K562 (cell line): ENCODE data around the gene ZSCAN12. TPM values are rescaled to one million over a fixed set of nuclear protein-coding genes. Genes with fewer than 3 reads are reported as not detected.

Source experiments
- ATF3 ChIP-seq, 2 experiments: fragments of 450-650 bp in 1 of 2; sonication (generic) in 1 of 2; formaldehyde crosslinking in 1 of 2; IDR thresholded peaks in 1 of 2; conservative IDR thresholded peaks in 1 of 2; 2 replicates each; pipeline versions ENCODE4 v1.6.1 to v1.8.1; 2016 to 2023; ENCODE audit warnings: mild to moderate bottlenecking in 2 of 2, moderate library complexity in 2 of 2, inconsistent platforms in 1 of 2, missing genetic modification reagents in 1 of 2
- CBFB ChIP-seq: sonication (generic); formaldehyde crosslinking; IDR thresholded peaks from 2 replicates; pipeline ENCODE4 v1.4.0; 2020; ENCODE audit warnings: mild to moderate bottlenecking, missing genetic modification reagents
- CBX1 ChIP-seq: sonication (generic); IDR thresholded peaks from 2 replicates; pipeline ENCODE4 v1.6.1; 2016; ENCODE audit warnings: antibody characterized with exemption, low read depth, mild to moderate bottlenecking
- CCNT2 ChIP-seq: IDR thresholded peaks from 2 replicates; pipeline ENCODE4 v1.6.1; 2011; ENCODE audit warnings: borderline replicate concordance, low read depth, mild to moderate bottlenecking, moderate library complexity, mixed read lengths, low read length; ENCODE audit not compliant: insufficient read length; ENCODE audit errors: extremely low read depth
- CREB1 ChIP-seq, 2 experiments: sonication (generic) in 1 of 2; formaldehyde crosslinking in 1 of 2; IDR thresholded peaks; 2 replicates each; pipeline versions ENCODE4 v1.6.1 to v1.8.0; 2012 to 2022; ENCODE audit warnings: inconsistent platforms in 1 of 2, mild to moderate bottlenecking in 1 of 2, missing genetic modification reagents in 1 of 2, moderate library complexity in 1 of 2
- ELF4 ChIP-seq: fragments of 450-650 bp; formaldehyde crosslinking; IDR thresholded peaks from 2 replicates; pipeline ENCODE4 v1.4.0; 2022; ENCODE audit warnings: missing genetic modification characterization
- EP400 ChIP-seq: fragments of 450-650 bp; IDR thresholded peaks from 2 replicates; pipeline ENCODE4 v1.6.1; 2017; ENCODE audit warnings: antibody characterized with exemption, mild to moderate bottlenecking, moderate library complexity
- FOXK2 ChIP-seq, 2 experiments: fragments of 450-650 bp; IDR thresholded peaks in 1 of 2; conservative IDR thresholded peaks in 1 of 2; 2 replicates each; pipeline ENCODE4 v1.6.1; 2016; ENCODE audit warnings: low read depth in 2 of 2, mild to moderate bottlenecking in 1 of 2
- HES1 ChIP-seq: fragments of 450-650 bp; IDR thresholded peaks from 2 replicates; pipeline ENCODE4 v1.6.1; 2016; ENCODE audit warnings: low read depth, mild to moderate bottlenecking, moderate library complexity
- MTF1 ChIP-seq: fragments of 250-450 bp; sonication (Bioruptor Pico); IDR thresholded peaks from 2 replicates; pipeline ENCODE4 v1.9.0; 2021; ENCODE audit warnings: moderate library complexity, mild to moderate bottlenecking, inconsistent platforms, borderline replicate concordance
- NEUROD1 ChIP-seq: fragments of 150-350 bp; IDR thresholded peaks from 2 replicates; pipeline ENCODE4 v1.6.1; 2014; ENCODE audit warnings: borderline replicate concordance, low read length, low read depth; ENCODE audit not compliant: partially characterized antibody
- NRF1 ChIP-seq, 2 experiments: fragments of 450-650 bp; IDR thresholded peaks in 1 of 2; conservative IDR thresholded peaks in 1 of 2; 2 replicates each; pipeline ENCODE4 v1.6.1; 2014; ENCODE audit warnings: mild to moderate bottlenecking in 2 of 2
- POLR2A ChIP-seq: fragments of 450-650 bp; conservative IDR thresholded peaks from 2 replicates; pipeline ENCODE4 v1.6.1; 2016
- RBM22 ChIP-seq: fragments of 200-400 bp; formaldehyde crosslinking; IDR thresholded peaks from 2 replicates; pipeline ENCODE4 v1.6.1; 2018; ENCODE audit warnings: low read length, low read depth; ENCODE audit not compliant: poor library complexity, severe bottlenecking
- SIX5 ChIP-seq, 2 experiments: IDR thresholded peaks; 2 replicates each; pipeline ENCODE4 v1.6.1; 2011; ENCODE audit warnings: low read length in 2 of 2, borderline replicate concordance in 1 of 2, low read depth in 1 of 2, mild to moderate bottlenecking in 1 of 2, moderate library complexity in 1 of 2; ENCODE audit not compliant: insufficient read depth in 1 of 2
- TARDBP ChIP-seq: fragments of 450-650 bp; IDR thresholded peaks from 2 replicates; pipeline ENCODE4 v1.6.1; 2016
- TCFL5 ChIP-seq: fragments of 250-450 bp; sonication (Bioruptor Pico); conservative IDR thresholded peaks from 2 replicates; pipeline ENCODE4 v1.6.1; 2021; ENCODE audit warnings: mild to moderate bottlenecking, moderate library complexity, matching md5 sums
- TRIM24 ChIP-seq, 2 experiments: fragments of 450-650 bp; IDR thresholded peaks; 2 replicates each; pipeline ENCODE4 v1.6.1; 2016
- ZBTB17 ChIP-seq: fragments of 450-650 bp; formaldehyde crosslinking; IDR thresholded peaks from 2 replicates; pipeline ENCODE4 v1.4.0; 2020; ENCODE audit warnings: mild to moderate bottlenecking
- ZBTB49 ChIP-seq: sonication (generic); formaldehyde crosslinking; IDR thresholded peaks from 2 replicates; pipeline ENCODE4 v1.8.0; 2022; ENCODE audit warnings: missing genetic modification reagents, mild to moderate bottlenecking, borderline replicate concordance
- ZNF274 ChIP-seq: IDR thresholded peaks from 2 replicates; pipeline ENCODE4 v1.6.1; 2011; ENCODE audit warnings: low read depth, mild to moderate bottlenecking, low read length, moderate library complexity, borderline replicate concordance
- ZNF277 ChIP-seq: fragments of 250-450 bp; sonication (Bioruptor Pico); IDR thresholded peaks from 2 replicates; pipeline ENCODE4 v1.8.0; 2022; ENCODE audit warnings: inconsistent platforms, mild to moderate bottlenecking, moderate library complexity, borderline replicate concordance
- polyA plus RNA-seq, 8 experiments: library from polyadenylated mRNA; depleted of rRNA in 4 of 8; stranded (reverse) in 5 of 8; unstranded in 3 of 8; fragments of >200 nt; fragmentation: Nextera tagmentation in 2 of 8; fragmentation: Illumina TruSeq in 1 of 8; extraction: Ambion mirVana in 2 of 8; extraction: Trizol in 1 of 8; gene quantifications; 2 replicates each; pipeline versions ENCODE4 v1.2.1 to v1.2.3, GENCODE V29; 2011 to 2014; ENCODE audit warnings: inconsistent platforms in 1 of 8, missing spikeins in 1 of 8
- total RNA-seq, 7 experiments: library from RNA; depleted of rRNA in 6 of 7; stranded (reverse); fragments of >200 nt in 6 of 7; fragmentation: Illumina TruSeq in 2 of 7; extraction: Trizol in 2 of 7; gene quantifications; 2 replicates each; pipeline versions ENCODE4 v1.2.1 to v1.2.3, GENCODE V29; 2011 to 2021; ENCODE audit warnings: low replicate concordance in 1 of 7

The ZSCAN12 gene
- total and polyA plus RNA-seq, 9 of the 15 experiments (the other 6 are each of a cell fraction or from before 2014, with no cell fraction given): 2.5 to 19.6 (median 12.5) TPM

- TF ChIP-seq ZNF277 (CRISPR knock-in tag): no peak
- TF ChIP-seq RBM22: no peak
- TF ChIP-seq EP400: no peak; the same call in 1 of the 2 replicates
- no peak for TF ChIP-seq POLR2A
- peak; percentile 87 for TF ChIP-seq TARDBP
- no peak for TF ChIP-seq ZBTB17 (CRISPR knock-in tag)
- no peak for TF ChIP-seq MTF1
- peak; percentile 94 for TF ChIP-seq CCNT2
- TF ChIP-seq CBX1: peak; percentile 56; the same call in 1 of the 2 replicates
- TF ChIP-seq ZBTB49 (CRISPR knock-in tag): peak; percentile 8; the same call in 1 of the 2 replicates
- TF ChIP-seq NRF1 (conservative IDR thresholded peaks at IDR 0.05 in 1 of 2, IDR thresholded peaks at IDR 0.05 in 1 of 2): no peak
- peak; percentile 75 for TF ChIP-seq HES1
- TF ChIP-seq ELF4: peak; percentile 92
- TF ChIP-seq FOXK2 (conservative IDR thresholded peaks at IDR 0.05 in 1 of 2, IDR thresholded peaks at IDR 0.05 in 1 of 2; ENCODE audit: low read depth in 2 of 2): peak in 1 of 2 experiments; percentile 28; a peak in 2 of 4 replicates
- peak; percentile 96 for TF ChIP-seq TRIM24 (IDR thresholded peaks at IDR 0.05)
- TF ChIP-seq CREB1 (IDR thresholded peaks at IDR 0.05): peak; percentile 78
- TF ChIP-seq CREB1 (CRISPR knock-in tag; IDR thresholded peaks at IDR 0.05): no peak
- peak; percentile 66; the same call in 1 of the 2 replicates for TF ChIP-seq ZNF274
- no peak for TF ChIP-seq CBFB
- no peak for TF ChIP-seq SIX5 (IDR thresholded peaks at IDR 0.05; ENCODE audit: borderline replicate concordance in 1 of 2, insufficient read depth in 1 of 2, low read depth in 1 of 2, low read length in 2 of 2)
- TF ChIP-seq NEUROD1: peak; percentile 50
- TF ChIP-seq TCFL5 (CRISPR knock-in tag): no peak; the same call in 1 of the 2 replicates
- no peak for TF ChIP-seq ATF3 (IDR thresholded peaks at IDR 0.05)
- peak; percentile 88 for TF ChIP-seq ATF3 (CRISPR knock-in tag; conservative IDR thresholded peaks at IDR 0.05)
Measured at GRCh38 chr6:28335040-28335563, 64.4 kb downstream of the ZSCAN12 start (continued).
